Ureter (tissue), 1 donor: ENCODE measurements around the gene NRG3. TPM values are rescaled to one million over a fixed set of nuclear protein-coding genes. Genes with fewer than 3 reads are reported as not detected.

Source experiments
- DNase-seq: peaks from one replicate; pipeline ENCODE4 v3.0.0-alpha.2; 2020; ENCODE audit warnings: low spot score
- total RNA-seq: library from RNA; stranded (reverse); gene quantifications from one replicate; pipeline ENCODE4 v1.2.4, GENCODE V29; 2023
- donor health status: DM: yes; HTN: yes; CAD: no.

Gene NRG3
- total RNA-seq, 1 donor from 2014 or later = 0.57 TPM

GRCh38 chr10:82391971-82392370, 517.0 kb downstream of the NRG3 start:
- DNase-seq = no peak

GRCh38 chr10:82392533-82392932, 517.5 kb downstream of the NRG3 start:
- DNase-seq = no peak

- DNase-seq = no peak
Observed at GRCh38 chr10:82394122-82394521, 519.1 kb downstream of the NRG3 start.

GRCh38 chr10:82394987-82395386, 520.0 kb downstream of the NRG3 start:
- DNase-seq = no peak

- no peak for DNase-seq
Observed at GRCh38 chr10:82396886-82397285, 521.9 kb downstream of the NRG3 start.

GRCh38 chr10:82397854-82398253, 522.9 kb downstream of the NRG3 start:
- no peak for DNase-seq

- no peak for DNase-seq
Observed at GRCh38 chr10:82399850-82400249, 524.9 kb downstream of the NRG3 start.

GRCh38 chr10:82400841-82401240, 525.8 kb downstream of the NRG3 start:
- no peak for DNase-seq

GRCh38 chr10:82402906-82403401, 528.0 kb downstream of the NRG3 start:
- no peak for DNase-seq

GRCh38 chr10:82409671-82410070, 534.7 kb downstream of the NRG3 start:
- DNase-seq = no peak

GRCh38 chr10:82411416-82411815, 536.4 kb downstream of the NRG3 start:
- DNase-seq = no peak

- no peak for DNase-seq
Observed at GRCh38 chr10:82420001-82420400, 545.0 kb downstream of the NRG3 start.

GRCh38 chr10:82429302-82429701, 554.3 kb downstream of the NRG3 start:
- DNase-seq = no peak

- DNase-seq = no peak
Observed at GRCh38 chr10:82438277-82438676, 563.3 kb downstream of the NRG3 start.

GRCh38 chr10:82440775-82441174, 565.8 kb downstream of the NRG3 start:
- no peak for DNase-seq

- no peak for DNase-seq
Observed at GRCh38 chr10:82452046-82452445, 577.1 kb downstream of the NRG3 start.

- DNase-seq = no peak
Observed at GRCh38 chr10:82452676-82453075, 577.7 kb downstream of the NRG3 start.

- DNase-seq = no peak
Observed at GRCh38 chr10:82453678-82454293, 578.8 kb downstream of the NRG3 start.

- DNase-seq = no peak
Observed at GRCh38 chr10:82462910-82463551, 588.0 kb downstream of the NRG3 start.

GRCh38 chr10:82463614-82464013, 588.6 kb downstream of the NRG3 start:
- no peak for DNase-seq

- no peak for DNase-seq
Observed at GRCh38 chr10:82464191-82464818, 589.3 kb downstream of the NRG3 start.

GRCh38 chr10:82464966-82465365, 590.0 kb downstream of the NRG3 start:
- DNase-seq = no peak

- DNase-seq = no peak
Observed at GRCh38 chr10:82468453-82468852, 593.5 kb downstream of the NRG3 start.
